ENCODE measurements around the gene FCGR1A. TPM values are rescaled to one million over a fixed set of nuclear protein-coding genes. Genes with fewer than 3 reads are reported as not detected.
"Not testable (repeated sequence)": the region's sequence is repeated elsewhere in the genome, so short reads cannot be mapped to it uniquely, and the experiment has no call there.

FCGR1A gene
- total RNA-seq, 1 experiment from 2014 or later = not detected

DNA sequence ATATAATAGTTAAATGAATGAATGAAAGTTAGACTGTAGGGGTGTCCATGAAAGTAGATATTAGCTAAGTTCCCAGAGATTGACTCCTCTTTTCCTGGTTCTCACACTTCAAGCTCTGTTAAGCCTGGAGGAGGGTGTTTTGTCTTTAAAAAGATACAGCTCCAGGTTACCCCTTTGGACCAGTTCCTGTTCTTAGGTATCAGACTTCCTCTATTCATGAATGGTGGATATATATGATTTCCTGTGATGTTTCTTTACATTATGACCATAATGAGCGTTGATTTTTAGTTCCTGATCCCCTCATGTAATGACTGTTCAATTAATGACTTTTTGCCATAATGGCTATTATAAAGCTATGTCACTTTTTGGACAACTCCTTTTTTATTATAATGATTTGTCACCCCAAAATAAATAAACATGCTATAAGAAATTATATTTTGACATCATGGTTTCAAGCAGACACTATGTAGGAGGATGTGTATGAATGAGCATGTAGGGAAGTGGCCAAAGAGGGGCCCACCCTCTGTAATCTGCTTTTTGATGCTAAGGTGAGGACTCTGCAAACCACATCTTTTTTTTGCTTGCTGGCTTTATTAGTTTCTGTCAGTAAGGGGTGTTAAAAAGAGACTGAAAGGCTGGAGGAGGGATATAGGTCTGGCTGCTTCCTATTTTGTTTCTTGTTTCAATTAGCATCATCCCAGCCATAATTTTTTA, 18.2 kb upstream of the FCGR1A start:
- DNase-seq; POLR2A ChIA-PET (ENCODE audit: unreplicated experiment); H3K36me3 ChIP-seq (ENCODE audit: low read depth); H3K27ac ChIP-seq; H3K4me1 ChIP-seq (replicated peaks; ENCODE audit: insufficient read depth); H4K20me1 ChIP-seq (ENCODE audit: insufficient read depth); H3K4me3 ChIP-seq; BruUV-seq (replicated peaks); H3K79me2 ChIP-seq (ENCODE audit: low read depth); H3F3A ChIP-seq (ENCODE audit: insufficient read depth, low read depth); H3K27me3 ChIP-seq (ENCODE audit: insufficient read depth, low read depth); CTCF ChIA-PET; intact Hi-C loops (cut with micrococcal nuclease; ENCODE audit: unreplicated experiment); H3K4me2 ChIP-seq; H3K9me2 ChIP-seq (ENCODE audit: insufficient read depth); H3K9me3 ChIP-seq (ENCODE audit: insufficient read depth, low read depth); H2AFZ ChIP-seq: not testable (repeated sequence)

DNA sequence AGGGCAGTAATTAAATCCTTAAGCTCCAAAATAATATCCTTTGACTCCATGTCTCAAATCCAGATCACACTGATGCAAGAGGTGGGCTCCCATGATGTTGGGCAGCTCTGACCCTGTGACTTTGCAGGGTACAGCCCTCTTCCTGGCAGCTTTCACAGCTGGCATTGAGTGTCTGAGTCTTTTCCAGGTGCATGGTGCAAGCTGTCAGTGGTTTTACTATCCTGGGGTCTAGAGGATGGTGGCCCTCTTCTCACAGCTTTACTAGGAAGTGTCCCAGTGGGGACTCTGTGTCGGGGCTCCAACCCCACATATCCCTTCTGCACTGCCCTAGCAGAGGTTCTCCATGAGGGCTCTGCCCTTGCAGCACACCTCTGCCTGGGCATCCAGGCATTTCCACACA, 16.3 kb upstream of the FCGR1A start:
- H3K36me3 ChIP-seq (ENCODE audit: low read depth); H3K27me3 ChIP-seq (ENCODE audit: insufficient read depth, low read depth); CTCF ChIA-PET; H3K4me1 ChIP-seq (replicated peaks; ENCODE audit: insufficient read depth); H3K4me2 ChIP-seq; H3F3A ChIP-seq (ENCODE audit: insufficient read depth, low read depth); H3K27ac ChIP-seq; POLR2A ChIA-PET (ENCODE audit: unreplicated experiment); H3K9me3 ChIP-seq (ENCODE audit: insufficient read depth, low read depth); H3K4me3 ChIP-seq; DNase-seq; H4K20me1 ChIP-seq (ENCODE audit: insufficient read depth); BruUV-seq (replicated peaks); H2AFZ ChIP-seq; H3K79me2 ChIP-seq (ENCODE audit: low read depth); H3K9me2 ChIP-seq (ENCODE audit: insufficient read depth); intact Hi-C loops (cut with micrococcal nuclease; ENCODE audit: unreplicated experiment): not testable (repeated sequence)

- BruUV-seq (replicated peaks) = not testable (repeated sequence)
These were observed 13.3 kb upstream of the FCGR1A start for GRCh38 chr1:149769216-149769615.

GRCh38 chr1:149770661-149771060, 11.8 kb upstream of the FCGR1A start:
- H3K4me2 ChIP-seq; POLR2A ChIA-PET (ENCODE audit: unreplicated experiment); H3K27me3 ChIP-seq (ENCODE audit: insufficient read depth, low read depth); H4K20me1 ChIP-seq (ENCODE audit: insufficient read depth); H3K4me1 ChIP-seq (replicated peaks; ENCODE audit: insufficient read depth); H3K9me2 ChIP-seq (ENCODE audit: insufficient read depth); H3K9me3 ChIP-seq (ENCODE audit: insufficient read depth, low read depth); H2AFZ ChIP-seq; H3K79me2 ChIP-seq (ENCODE audit: low read depth); CTCF ChIA-PET; BruUV-seq (replicated peaks); H3K4me3 ChIP-seq; H3K27ac ChIP-seq; DNase-seq; intact Hi-C loops (cut with micrococcal nuclease; ENCODE audit: unreplicated experiment); H3F3A ChIP-seq (ENCODE audit: insufficient read depth, low read depth); H3K36me3 ChIP-seq (ENCODE audit: low read depth): not testable (repeated sequence)

More at GRCh38 chr1:149769216-149769615, 13.3 kb upstream of the FCGR1A start:
- intact Hi-C loops (cut with micrococcal nuclease; ENCODE audit: unreplicated experiment); H3K4me1 ChIP-seq (replicated peaks; ENCODE audit: insufficient read depth); H3F3A ChIP-seq (ENCODE audit: insufficient read depth, low read depth); CTCF ChIA-PET; H3K36me3 ChIP-seq (ENCODE audit: low read depth); H3K9me3 ChIP-seq (ENCODE audit: insufficient read depth, low read depth); POLR2A ChIA-PET (ENCODE audit: unreplicated experiment); H3K9me2 ChIP-seq (ENCODE audit: insufficient read depth); H3K79me2 ChIP-seq (ENCODE audit: low read depth); DNase-seq; H3K27me3 ChIP-seq (ENCODE audit: insufficient read depth, low read depth); H2AFZ ChIP-seq; H3K27ac ChIP-seq; H3K4me3 ChIP-seq; H4K20me1 ChIP-seq (ENCODE audit: insufficient read depth); H3K4me2 ChIP-seq: not testable (repeated sequence)

DNA sequence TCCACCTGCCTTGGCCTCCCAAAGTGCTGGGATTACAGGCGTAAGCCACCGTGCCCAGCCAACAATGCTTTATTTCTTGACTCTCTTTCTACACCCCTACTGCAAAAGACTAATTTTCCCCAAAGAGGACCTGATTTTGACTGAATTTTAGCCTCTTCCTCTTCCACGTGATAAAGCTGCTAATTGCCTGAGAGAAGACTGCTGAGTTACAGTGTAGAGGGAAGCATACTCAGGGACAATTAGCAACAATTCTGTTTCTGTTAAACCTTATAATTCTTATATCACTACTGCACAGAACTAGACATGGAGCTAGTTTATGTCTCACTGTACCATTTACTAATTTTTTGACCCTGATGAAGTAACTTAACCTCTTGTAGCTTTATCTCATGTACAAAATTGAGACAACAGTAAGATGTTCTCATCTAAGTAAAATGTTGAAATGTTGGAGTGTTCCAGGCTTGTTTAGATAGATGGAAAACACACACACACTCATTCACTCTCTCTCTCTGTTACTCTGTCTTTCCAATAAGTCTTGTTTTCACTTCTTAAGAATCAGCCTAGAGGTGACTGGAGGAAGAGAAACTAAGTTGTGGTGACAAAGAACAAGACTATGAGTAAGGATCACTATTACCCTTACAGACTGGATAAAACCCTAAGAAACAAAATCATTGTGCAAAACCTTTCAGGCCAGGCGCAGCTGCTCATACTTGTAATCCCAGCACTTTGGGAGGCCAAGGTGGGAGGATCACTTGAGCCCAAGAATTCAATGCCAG, 10.7 kb upstream of the FCGR1A start:
- intact Hi-C loops (cut with micrococcal nuclease; ENCODE audit: unreplicated experiment); POLR2A ChIA-PET (ENCODE audit: unreplicated experiment); H3K27me3 ChIP-seq (ENCODE audit: insufficient read depth, low read depth); H3K36me3 ChIP-seq (ENCODE audit: low read depth); DNase-seq; H3K4me2 ChIP-seq; H3K4me3 ChIP-seq; H3K9me3 ChIP-seq (ENCODE audit: insufficient read depth, low read depth); H2AFZ ChIP-seq; H3K27ac ChIP-seq; CTCF ChIA-PET; H3K9me2 ChIP-seq (ENCODE audit: insufficient read depth); H3K79me2 ChIP-seq (ENCODE audit: low read depth); H3F3A ChIP-seq (ENCODE audit: insufficient read depth, low read depth); H3K4me1 ChIP-seq (replicated peaks; ENCODE audit: insufficient read depth); BruUV-seq (replicated peaks); H4K20me1 ChIP-seq (ENCODE audit: insufficient read depth): not testable (repeated sequence)

- POLR2A ChIA-PET (ENCODE audit: unreplicated experiment) = not testable (repeated sequence)
These were observed 6.9 kb upstream of the FCGR1A start for GRCh38 chr1:149775510-149776147.

GRCh38 chr1:149777084-149777483, 5.4 kb upstream of the FCGR1A start:
- H3K4me2 ChIP-seq; H3K79me2 ChIP-seq (ENCODE audit: low read depth); POLR2A ChIA-PET (ENCODE audit: unreplicated experiment); BruUV-seq (replicated peaks); DNase-seq; H3K27me3 ChIP-seq (ENCODE audit: insufficient read depth, low read depth); H3K27ac ChIP-seq; H3K4me1 ChIP-seq (replicated peaks; ENCODE audit: insufficient read depth); H3K36me3 ChIP-seq (ENCODE audit: low read depth); CTCF ChIA-PET; H2AFZ ChIP-seq; H3F3A ChIP-seq (ENCODE audit: insufficient read depth, low read depth); intact Hi-C loops (cut with micrococcal nuclease; ENCODE audit: unreplicated experiment); H3K9me3 ChIP-seq (ENCODE audit: insufficient read depth, low read depth); H4K20me1 ChIP-seq (ENCODE audit: insufficient read depth); H3K4me3 ChIP-seq; H3K9me2 ChIP-seq (ENCODE audit: insufficient read depth): not testable (repeated sequence)

More at GRCh38 chr1:149775510-149776147, 6.9 kb upstream of the FCGR1A start:
- H3K9me2 ChIP-seq (ENCODE audit: insufficient read depth); H3K4me3 ChIP-seq; BruUV-seq (replicated peaks); H3F3A ChIP-seq (ENCODE audit: insufficient read depth, low read depth); H3K36me3 ChIP-seq (ENCODE audit: low read depth); H3K27ac ChIP-seq; H3K27me3 ChIP-seq (ENCODE audit: insufficient read depth, low read depth); H2AFZ ChIP-seq; H3K4me2 ChIP-seq; DNase-seq; H3K4me1 ChIP-seq (replicated peaks; ENCODE audit: insufficient read depth); CTCF ChIA-PET; intact Hi-C loops (cut with micrococcal nuclease; ENCODE audit: unreplicated experiment); H3K9me3 ChIP-seq (ENCODE audit: insufficient read depth, low read depth); H3K79me2 ChIP-seq (ENCODE audit: low read depth); H4K20me1 ChIP-seq (ENCODE audit: insufficient read depth): not testable (repeated sequence)
